Epithelial cell of esophagus (primary cell): ENCODE data around the gene ZC3H13.

Experiments used
- DNase-seq: peaks from one replicate; pipeline ENCODE4 v3.0.0; 2010; ENCODE audit warnings: low read depth
- H3K4me3 ChIP-seq: 2 replicates; pipeline ENCODE4 v1.5.1; 2011; ENCODE audit warnings: mild to moderate bottlenecking, low read length, control low read depth
- TF ChIP-seq, protein P1 (sequence below): IDR thresholded peaks from 2 replicates; pipeline ENCODE4 v1.5.1; 2011; ENCODE audit warnings: low read depth, mild to moderate bottlenecking, low read length, control low read depth, inconsistent platforms; ENCODE audit not compliant: insufficient read depth; ENCODE audit errors: missing control alignments

ZC3H13 gene

GRCh38 chr13:45949161-45949560, 103.4 kb downstream of the ZC3H13 start:
- DNase-seq = no peak
- no peak overlapping the region for H3K4me3 ChIP-seq
- TF ChIP-seq, protein P1, sequence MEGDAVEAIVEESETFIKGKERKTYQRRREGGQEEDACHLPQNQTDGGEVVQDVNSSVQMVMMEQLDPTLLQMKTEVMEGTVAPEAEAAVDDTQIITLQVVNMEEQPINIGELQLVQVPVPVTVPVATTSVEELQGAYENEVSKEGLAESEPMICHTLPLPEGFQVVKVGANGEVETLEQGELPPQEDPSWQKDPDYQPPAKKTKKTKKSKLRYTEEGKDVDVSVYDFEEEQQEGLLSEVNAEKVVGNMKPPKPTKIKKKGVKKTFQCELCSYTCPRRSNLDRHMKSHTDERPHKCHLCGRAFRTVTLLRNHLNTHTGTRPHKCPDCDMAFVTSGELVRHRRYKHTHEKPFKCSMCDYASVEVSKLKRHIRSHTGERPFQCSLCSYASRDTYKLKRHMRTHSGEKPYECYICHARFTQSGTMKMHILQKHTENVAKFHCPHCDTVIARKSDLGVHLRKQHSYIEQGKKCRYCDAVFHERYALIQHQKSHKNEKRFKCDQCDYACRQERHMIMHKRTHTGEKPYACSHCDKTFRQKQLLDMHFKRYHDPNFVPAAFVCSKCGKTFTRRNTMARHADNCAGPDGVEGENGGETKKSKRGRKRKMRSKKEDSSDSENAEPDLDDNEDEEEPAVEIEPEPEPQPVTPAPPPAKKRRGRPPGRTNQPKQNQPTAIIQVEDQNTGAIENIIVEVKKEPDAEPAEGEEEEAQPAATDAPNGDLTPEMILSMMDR = no peak

- no peak overlapping the region for H3K4me3 ChIP-seq
- DNase-seq = no peak
- TF ChIP-seq, protein P1 = no peak
Observed at GRCh38 chr13:45943965-45944364, 108.6 kb downstream of the ZC3H13 start.

DNA sequence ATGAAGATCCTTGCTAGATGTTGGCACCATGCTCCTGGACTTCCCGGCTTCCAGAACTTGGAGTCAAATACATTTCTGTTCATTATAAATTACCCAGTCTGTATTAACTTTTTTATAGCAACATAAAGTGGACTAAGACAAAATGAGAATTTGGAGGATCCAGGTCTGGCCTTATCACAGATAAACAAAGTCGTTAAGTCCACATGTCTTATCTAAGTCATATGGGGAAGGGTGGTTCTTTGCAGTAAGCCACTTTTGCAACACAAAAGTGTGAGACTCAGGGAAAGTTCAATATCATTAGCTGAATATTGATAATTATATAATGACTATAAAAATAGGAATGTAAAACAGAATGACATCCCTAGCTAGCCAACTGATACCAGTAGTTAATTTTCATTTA, 109.4 kb downstream of the ZC3H13 start:
- H3K4me3 ChIP-seq = no peak overlapping the region
- no peak for DNase-seq
- TF ChIP-seq, protein P1 = no peak

DNA sequence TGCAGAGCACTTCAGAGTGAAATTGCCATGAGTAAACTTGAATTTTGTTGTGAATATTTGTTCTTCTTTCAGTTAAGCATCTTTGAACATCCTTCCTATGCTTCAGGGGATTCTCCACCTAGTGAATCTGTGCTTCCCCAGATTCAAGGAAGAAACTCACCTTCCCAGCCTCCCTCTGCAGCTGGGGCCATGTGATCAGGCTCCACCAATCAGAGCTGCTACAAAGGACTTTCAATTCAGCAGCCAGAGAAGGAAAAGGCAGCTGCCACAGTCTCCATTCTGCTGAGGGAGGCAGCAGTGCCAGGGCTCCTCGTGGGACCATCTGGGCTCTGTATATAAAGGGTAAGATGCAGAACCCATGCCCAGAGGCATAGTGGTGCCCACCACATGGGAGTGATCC, 111.3 kb downstream of the ZC3H13 start:
- TF ChIP-seq, protein P1 = no peak
- H3K4me3 ChIP-seq = no peak overlapping the region
- no peak for DNase-seq

DNA sequence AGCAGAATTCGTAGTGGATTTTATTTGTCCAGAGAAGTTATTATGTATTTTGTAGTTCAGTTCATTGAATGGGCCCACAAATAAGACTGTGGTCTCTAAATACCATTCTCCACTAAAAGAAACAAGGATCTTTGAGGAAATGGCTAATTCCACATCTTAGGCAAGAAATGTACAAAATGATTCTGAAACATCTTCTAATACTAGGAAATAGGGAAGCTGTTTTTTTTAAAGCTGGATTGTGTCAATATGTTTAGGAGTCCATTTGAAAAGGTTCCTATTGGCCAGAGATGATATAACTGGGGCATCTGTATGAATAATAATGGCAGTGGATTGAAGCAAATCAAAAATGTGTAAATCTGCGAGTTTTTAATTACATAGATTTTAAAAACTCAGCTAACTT, 112.5 kb downstream of the ZC3H13 start:
- H3K4me3 ChIP-seq = no peak overlapping the region
- TF ChIP-seq, protein P1 = no peak
- DNase-seq = no peak

DNA sequence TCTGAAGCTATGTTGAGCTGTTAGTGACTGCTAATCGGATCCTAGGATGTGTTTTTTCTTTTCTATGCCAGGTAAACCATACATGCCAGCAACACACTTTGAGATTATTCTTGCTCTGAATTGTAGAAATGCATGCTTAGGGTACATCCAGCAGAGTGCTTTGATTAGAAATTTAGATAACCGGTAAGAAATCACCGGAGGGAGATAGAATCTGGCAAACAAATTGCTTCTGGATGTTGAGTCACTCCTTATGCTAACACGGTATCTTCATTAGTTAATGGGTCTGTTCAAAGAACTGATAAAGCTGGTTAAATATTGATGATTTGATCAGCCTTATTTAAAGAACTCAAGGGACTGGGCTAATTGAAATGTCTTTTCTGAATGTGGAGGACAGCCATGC, 115.9 kb downstream of the ZC3H13 start:
- TF ChIP-seq, protein P1 = no peak
- H3K4me3 ChIP-seq = no peak overlapping the region
- no peak for DNase-seq

- no peak for DNase-seq
- TF ChIP-seq, protein P1 = no peak
- no peak overlapping the region for H3K4me3 ChIP-seq
Observed at GRCh38 chr13:45934283-45934682, 118.3 kb downstream of the ZC3H13 start.
